Natural killer cell treated with Interleukin-12 subunit alpha and Interleukin-12 subunit beta and Interleukin-15 and Interleukin-18, amount 100 ng/mL, for 72 hours (primary cell): ENCODE results near the gene CXCL12. TPM values are rescaled to one million over a fixed set of nuclear protein-coding genes. Genes with fewer than 3 reads are reported as not detected.

ENCODE experiments used
- ATAC-seq, 2 donors: fragments of 150-1000 bp; cut with Tn5 transposase in 1 of 2; sonication (Bioruptor Pico), chemical (Tn5 transposase) in 1 of 2; 2 replicates each; pipeline ENCODE4 v1.10.0; 2021
- DNase-seq: peaks from one replicate; pipeline ENCODE4 v3.0.0; 2022; ENCODE audit warnings: low spot score
- H3K27ac Mint-ChIP-seq, 2 donors: 1 replicate in 1 of 2; 2 replicates in 1 of 2; pipeline ENCODE4 v1.8.0; 2022; ENCODE audit warnings: mixed read lengths in 2 of 2, mild to moderate bottlenecking in 1 of 2, moderate library complexity in 1 of 2
- H3K27me3 Mint-ChIP-seq, 2 donors: 1 replicate in 1 of 2; 2 replicates in 1 of 2; pipeline ENCODE4 v1.8.0; 2022; ENCODE audit warnings: mixed read lengths in 2 of 2
- H3K36me3 Mint-ChIP-seq: one replicate; pipeline ENCODE4 v1.8.0; 2022; ENCODE audit warnings: mixed read lengths
- H3K4me1 Mint-ChIP-seq, 2 donors: 1 replicate in 1 of 2; 2 replicates in 1 of 2; pipeline ENCODE4 v1.8.0; 2022; ENCODE audit warnings: low read depth in 2 of 2, mixed read lengths in 2 of 2, mild to moderate bottlenecking in 1 of 2
- H3K4me3 Mint-ChIP-seq: one replicate; pipeline ENCODE4 v1.8.0; 2022; ENCODE audit warnings: mixed read lengths
- H3K9me3 Mint-ChIP-seq: 2 replicates; pipeline ENCODE4 v1.8.0; 2022; ENCODE audit warnings: mixed read lengths
- total RNA-seq, 2 donors: library from RNA; stranded (reverse); gene quantifications; one replicate each; pipeline ENCODE4 v1.2.3, GENCODE V29; 2022

The CXCL12 gene
- total RNA-seq, 2 donors from 2014 or later = 2.0 TPM; not detected in 1

DNA sequence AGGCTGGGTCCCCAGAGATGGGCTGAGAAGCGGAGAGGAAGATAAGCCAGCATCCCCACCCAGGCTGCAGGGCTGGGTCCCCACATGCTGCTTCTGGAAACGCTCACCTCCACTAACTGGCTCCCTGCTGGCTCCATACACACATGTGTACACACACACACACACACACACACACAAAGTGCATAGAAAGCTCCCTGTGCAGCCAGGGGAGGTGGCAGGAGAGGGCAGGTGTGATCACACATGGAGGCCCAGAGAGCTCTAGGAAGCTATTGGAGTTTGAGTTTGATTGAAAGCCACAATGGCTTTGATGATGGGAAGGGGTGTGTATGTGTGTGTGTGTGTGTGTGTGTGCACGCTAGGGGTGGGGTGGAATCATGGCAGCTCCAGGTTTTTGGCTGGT lies 29.3 kb downstream of the CXCL12 start:
- H3K36me3 Mint-ChIP-seq = no peaks in the 10 kb centered on the region
- H3K4me3 Mint-ChIP-seq = no peak overlapping the region
- peaks cover 10 to 20% of the 10 kb centered on the region in 2 donors for H3K27me3 Mint-ChIP-seq
- no peaks in the 10 kb centered on the region for H3K9me3 Mint-ChIP-seq
- H3K27ac Mint-ChIP-seq = no peak overlapping the region
- H3K4me1 Mint-ChIP-seq = peaks cover 0 to 3% of the 10 kb centered on the region in 2 donors
- DNase-seq (no peak), ATAC-seq (no peak)

DNA sequence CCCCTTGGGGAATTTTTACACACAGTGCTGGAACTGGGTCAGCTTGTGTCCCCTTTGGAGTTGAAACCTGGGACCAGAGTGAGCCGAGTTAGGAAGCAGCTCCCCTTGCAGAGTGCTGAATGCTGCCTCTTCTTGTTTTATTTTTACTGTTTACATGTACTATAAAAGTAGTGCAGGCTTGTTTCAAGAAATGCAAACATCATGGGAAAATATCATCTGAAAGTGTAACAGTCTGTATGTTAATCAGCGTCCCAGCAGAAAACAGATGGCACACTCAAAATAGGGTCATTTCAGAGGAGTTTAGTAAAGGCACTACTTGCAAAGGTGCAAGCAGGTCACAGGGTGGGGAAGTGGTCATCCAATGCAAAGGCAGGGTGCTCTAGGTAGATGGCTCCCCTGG lies 30.1 kb downstream of the CXCL12 start:
- H3K27ac Mint-ChIP-seq = no peak overlapping the region
- H3K27me3 Mint-ChIP-seq = peaks cover 10 to 20% of the 10 kb centered on the region in 2 donors
- H3K4me3 Mint-ChIP-seq = no peak overlapping the region
- DNase-seq (no peak), ATAC-seq (no peak)
- H3K9me3 Mint-ChIP-seq = no peaks in the 10 kb centered on the region
- H3K36me3 Mint-ChIP-seq = no peaks in the 10 kb centered on the region
- peaks cover 0 to 3% of the 10 kb centered on the region in 2 donors for H3K4me1 Mint-ChIP-seq

DNA sequence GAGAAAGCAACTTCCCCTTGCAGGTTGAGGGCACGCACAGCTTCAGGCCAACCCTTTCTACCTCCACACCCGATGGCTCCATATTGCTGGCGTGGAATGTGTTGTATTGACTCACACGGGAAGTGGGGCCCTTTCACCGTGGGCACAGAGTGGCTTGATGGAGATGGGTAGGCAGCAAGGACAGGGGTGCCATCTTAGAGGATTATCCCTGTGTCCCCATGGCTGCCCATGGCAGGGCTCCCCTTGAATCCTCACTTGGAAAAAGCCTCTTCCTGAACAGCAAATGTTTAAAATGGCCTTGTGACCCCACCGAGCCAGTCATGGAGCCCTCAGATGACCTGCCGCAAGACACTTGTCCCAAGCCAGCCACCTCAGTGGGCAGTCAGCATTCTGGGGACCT lies 31.2 kb downstream of the CXCL12 start:
- no peak for DNase-seq
- Mint-ChIP-seq H3K27me3 (peaks cover 7 to 20% of the 10 kb centered on the region in 2 donors), H3K27ac (no peak overlapping the region), H3K36me3 (no peaks in the 10 kb centered on the region), H3K4me3 (no peak overlapping the region), H3K4me1 (peaks cover 0 to 3% of the 10 kb centered on the region in 2 donors), H3K9me3 (no peaks in the 10 kb centered on the region)
- ATAC-seq = no peak

DNA sequence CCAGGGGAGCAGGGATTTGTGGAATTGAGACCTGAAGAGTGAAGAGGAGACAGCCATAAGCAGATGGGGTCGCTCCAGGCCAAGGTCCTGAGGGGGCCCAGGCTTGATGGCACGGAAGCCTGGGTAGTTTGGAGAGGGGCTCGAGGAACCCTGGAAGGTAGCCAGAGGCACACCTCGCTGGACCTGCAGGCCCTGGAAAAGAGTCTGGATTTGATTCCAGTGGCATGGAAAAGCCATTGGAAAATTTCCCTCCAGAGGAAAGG lies 31.8 kb downstream of the CXCL12 start:
- DNase-seq (no peak), ATAC-seq (no peak)
- Mint-ChIP-seq H3K9me3 (no peaks in the 10 kb centered on the region), H3K27ac (no peak overlapping the region), H3K4me1 (peaks cover 0 to 3% of the 10 kb centered on the region in 2 donors), H3K36me3 (no peaks in the 10 kb centered on the region), H3K27me3 (peaks cover 5 to 16% of the 10 kb centered on the region in 2 donors), H3K4me3 (no peak overlapping the region)

DNA sequence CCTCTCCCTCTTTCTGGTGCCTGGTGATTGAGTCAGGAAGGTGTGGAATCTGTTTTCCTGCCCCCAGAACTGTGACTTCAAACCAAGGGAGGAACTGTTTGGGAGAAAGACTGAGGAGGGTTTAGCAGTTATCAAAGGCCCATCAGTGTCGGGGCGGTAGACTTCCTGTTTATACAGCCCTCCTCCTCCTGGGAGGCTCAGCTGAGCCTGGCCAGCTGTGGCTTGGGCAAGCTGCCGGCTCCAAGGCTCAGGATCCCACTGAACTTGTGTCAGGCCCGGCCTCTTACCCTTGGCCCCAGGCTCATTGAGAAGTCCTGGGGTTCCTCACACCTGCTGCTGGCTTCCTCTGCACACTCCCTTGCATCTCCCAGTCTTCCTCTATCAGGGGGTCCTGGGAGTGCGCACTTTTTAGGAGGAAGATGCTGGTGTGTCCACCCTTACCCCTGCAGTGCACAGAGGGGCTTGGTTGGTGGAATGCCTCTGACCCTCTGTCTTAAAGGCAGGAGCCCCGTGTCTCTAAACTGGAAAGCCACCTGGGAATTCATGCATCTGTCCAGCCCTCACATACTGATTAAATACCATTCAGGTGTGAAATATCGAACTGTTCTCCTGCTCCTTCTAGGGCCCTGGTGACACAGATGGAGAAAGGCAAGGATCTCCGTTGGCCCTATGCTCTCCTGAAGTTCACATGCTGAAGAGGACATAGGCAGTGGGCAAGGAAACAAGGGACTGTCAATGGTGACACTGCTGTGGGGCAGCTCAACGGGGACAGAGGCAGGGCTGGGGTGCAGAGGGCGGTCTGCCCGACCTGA lies 32.4 kb downstream of the CXCL12 start:
- peaks cover 0 to 3% of the 10 kb centered on the region in 2 donors for H3K4me1 Mint-ChIP-seq
- no peak overlapping the region for H3K4me3 Mint-ChIP-seq
- H3K9me3 Mint-ChIP-seq = no peaks in the 10 kb centered on the region
- no peaks in the 10 kb centered on the region for H3K36me3 Mint-ChIP-seq
- no peak overlapping the region for H3K27ac Mint-ChIP-seq
- DNase-seq (no peak), ATAC-seq (no peak)
- peaks cover 3 to 11% of the 10 kb centered on the region in 2 donors for H3K27me3 Mint-ChIP-seq

DNA sequence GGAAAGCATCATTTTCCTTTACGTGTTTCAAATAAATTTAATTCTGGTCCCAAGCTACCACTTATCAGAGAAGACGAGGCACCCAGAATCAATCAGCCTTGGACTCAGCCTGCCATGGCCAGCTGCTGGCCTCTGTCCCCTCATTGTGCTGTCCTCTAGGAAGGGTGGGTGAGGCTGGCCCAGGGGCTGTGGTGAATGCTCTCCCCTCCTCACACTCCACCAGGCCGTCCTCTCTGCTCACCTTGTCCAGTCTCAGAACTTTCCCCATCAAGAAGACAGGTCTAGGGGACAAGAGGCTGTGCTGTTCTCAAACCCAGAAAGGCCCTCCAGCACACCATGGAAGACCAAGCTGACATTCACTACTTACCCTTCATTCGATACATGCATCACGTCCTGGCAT lies 36.4 kb downstream of the CXCL12 start:
- no peak overlapping the region for H3K4me3 Mint-ChIP-seq
- H3K27ac Mint-ChIP-seq = no peak overlapping the region
- no peak for ATAC-seq
- DNase-seq = no peak
- peaks cover 0 to 3% of the 10 kb centered on the region in 2 donors for H3K4me1 Mint-ChIP-seq
- H3K9me3 Mint-ChIP-seq = no peaks in the 10 kb centered on the region
- peaks cover 6 to 22% of the 10 kb centered on the region in 2 donors for H3K27me3 Mint-ChIP-seq
- H3K36me3 Mint-ChIP-seq = no peaks in the 10 kb centered on the region

DNA sequence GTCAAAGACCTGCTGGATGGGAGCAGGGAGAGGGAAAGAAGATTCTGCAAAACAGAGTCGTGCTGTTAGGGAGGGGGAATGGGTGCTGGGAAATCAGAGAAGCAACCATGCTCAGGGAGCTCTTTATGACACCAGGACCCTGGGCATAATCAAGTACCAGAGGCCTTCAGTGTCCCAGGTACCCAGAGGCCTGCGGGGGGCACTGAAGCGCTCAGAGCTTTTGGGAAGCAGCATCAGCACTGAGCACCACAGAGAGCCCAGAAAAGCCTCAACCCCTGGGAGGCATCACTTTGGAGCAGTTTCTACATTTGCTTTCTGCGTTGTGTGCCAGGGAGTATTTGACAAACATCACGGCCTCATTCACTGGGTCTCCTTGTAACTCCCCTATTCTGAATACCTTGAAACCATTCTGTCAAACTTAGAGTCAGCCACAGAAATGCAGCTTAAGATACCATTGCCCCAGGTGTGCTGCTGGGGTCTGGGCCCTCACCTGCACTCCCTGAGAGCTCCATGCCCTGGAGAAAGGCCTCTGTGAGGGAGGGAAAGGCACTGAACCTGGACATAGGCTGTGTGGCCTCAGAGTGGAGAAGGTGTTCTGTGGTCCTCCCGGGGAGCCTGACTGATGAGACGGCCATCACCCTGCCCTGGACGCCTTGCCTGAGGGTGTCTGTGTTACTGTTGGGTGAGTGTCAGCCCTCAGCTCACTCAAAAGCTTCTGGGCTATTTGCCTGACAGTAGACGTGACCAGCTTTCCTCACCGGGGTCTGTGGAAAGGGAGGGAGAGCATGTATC lies 37.1 kb downstream of the CXCL12 start:
- Mint-ChIP-seq H3K4me3 (no peak overlapping the region), H3K27ac (no peak overlapping the region), H3K9me3 (no peaks in the 10 kb centered on the region), H3K4me1 (peaks cover 0 to 3% of the 10 kb centered on the region in 2 donors), H3K36me3 (no peaks in the 10 kb centered on the region), H3K27me3 (peaks cover 7 to 24% of the 10 kb centered on the region in 2 donors)
- ATAC-seq = no peak
- no peak for DNase-seq

DNA sequence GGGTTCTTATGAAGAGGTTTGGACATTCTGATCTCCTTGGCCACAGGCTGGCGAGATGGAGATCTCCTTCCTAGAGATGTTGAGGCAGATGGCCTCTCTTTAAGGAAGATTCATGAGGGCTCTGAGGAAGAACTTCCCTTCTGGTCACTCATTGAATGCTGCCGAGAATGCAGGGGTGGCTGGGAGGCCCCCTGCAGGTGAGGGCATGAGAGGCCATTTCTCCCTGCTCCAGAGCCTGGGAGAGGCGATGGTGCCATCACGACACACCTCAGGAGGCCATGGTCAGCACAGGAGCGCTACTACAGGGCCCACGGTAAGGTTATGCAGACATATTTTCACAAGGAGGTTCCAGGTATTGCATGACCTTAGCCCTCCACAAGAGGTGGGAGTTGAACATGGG lies 40.2 kb downstream of the CXCL12 start:
- Mint-ChIP-seq H3K4me1 (no peaks in the 10 kb centered on the region), H3K36me3 (no peaks in the 10 kb centered on the region), H3K27ac (no peak overlapping the region), H3K4me3 (no peak overlapping the region), H3K27me3 (peaks cover 19% of the 10 kb centered on the region in 2 donors), H3K9me3 (no peaks in the 10 kb centered on the region)
- DNase-seq (no peak), ATAC-seq (no peak)

DNA sequence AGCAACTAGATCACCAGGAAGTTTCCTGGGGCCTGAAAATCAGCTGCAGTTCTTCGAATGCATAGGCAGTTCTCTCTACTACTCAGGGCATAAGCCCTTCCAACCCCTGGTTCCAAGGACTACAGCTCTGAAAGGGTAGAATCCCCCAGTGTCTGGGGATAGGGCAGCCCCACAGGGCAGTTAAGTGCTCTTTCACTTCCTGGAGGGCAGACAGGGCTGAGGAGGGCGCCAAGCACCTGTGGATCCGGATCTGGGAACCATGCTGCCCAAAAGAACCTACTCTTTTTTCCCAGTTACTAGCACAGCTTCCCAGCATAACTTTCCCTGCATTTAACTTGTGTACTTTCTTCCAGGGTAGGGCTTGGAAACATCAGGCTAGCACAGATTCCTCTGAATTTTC lies 41.1 kb downstream of the CXCL12 start:
- no peaks in the 10 kb centered on the region for H3K9me3 Mint-ChIP-seq
- H3K27ac Mint-ChIP-seq = no peak overlapping the region
- no peak overlapping the region for H3K4me3 Mint-ChIP-seq
- no peaks in the 10 kb centered on the region for H3K4me1 Mint-ChIP-seq
- peaks cover 19% of the 10 kb centered on the region in 2 donors for H3K27me3 Mint-ChIP-seq
- ATAC-seq = no peak
- no peaks in the 10 kb centered on the region for H3K36me3 Mint-ChIP-seq
- no peak for DNase-seq

DNA sequence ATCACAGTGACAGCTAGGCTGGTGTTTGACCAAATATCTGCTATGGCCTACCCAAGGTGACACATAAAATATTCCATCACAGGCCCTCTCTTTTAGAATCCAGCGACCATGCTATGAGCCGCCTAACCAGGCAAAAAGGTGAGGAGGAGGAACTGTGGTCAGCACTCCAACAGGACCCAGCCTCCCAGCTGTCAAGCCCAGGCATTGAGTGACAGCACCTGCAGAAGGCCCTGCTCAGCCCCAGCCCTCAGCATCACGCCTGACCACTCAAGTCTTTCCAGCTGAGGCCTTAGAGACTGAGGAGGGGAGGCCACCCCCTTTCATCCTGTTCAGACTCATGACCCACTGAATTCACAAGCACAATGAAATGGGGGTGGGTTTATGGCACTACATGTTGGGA lies 43.0 kb downstream of the CXCL12 start:
- ATAC-seq (no peak), DNase-seq (no peak)
- Mint-ChIP-seq H3K9me3 (no peaks in the 10 kb centered on the region), H3K36me3 (no peaks in the 10 kb centered on the region), H3K4me3 (no peak overlapping the region), H3K27me3 (peaks cover 19% of the 10 kb centered on the region in 2 donors), H3K27ac (no peak overlapping the region), H3K4me1 (no peaks in the 10 kb centered on the region)

DNA sequence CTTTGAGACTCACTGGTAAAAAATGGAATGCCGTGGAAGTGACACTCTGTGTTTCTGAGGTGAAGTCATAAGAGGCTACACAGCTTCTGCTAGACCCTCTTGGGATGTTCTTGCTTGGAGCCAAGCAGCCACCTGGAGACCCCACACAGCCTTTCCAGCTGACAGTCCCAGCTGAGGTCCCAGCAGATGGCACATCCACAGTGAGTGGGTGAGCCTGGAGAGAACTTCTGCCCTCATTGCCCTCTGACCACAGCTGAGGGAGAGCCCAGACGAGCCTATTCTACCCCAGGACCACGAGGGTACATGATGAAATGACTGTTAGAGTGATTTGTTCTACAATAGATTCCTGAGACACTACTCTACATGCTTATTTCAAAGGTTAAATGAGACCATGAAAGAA lies 44.3 kb downstream of the CXCL12 start:
- no peaks in the 10 kb centered on the region for H3K36me3 Mint-ChIP-seq
- no peak overlapping the region for H3K27ac Mint-ChIP-seq
- H3K9me3 Mint-ChIP-seq = no peaks in the 10 kb centered on the region
- H3K4me1 Mint-ChIP-seq = no peaks in the 10 kb centered on the region
- peaks cover 19% of the 10 kb centered on the region in 2 donors for H3K27me3 Mint-ChIP-seq
- DNase-seq (no peak), ATAC-seq (no peak)
- no peak overlapping the region for H3K4me3 Mint-ChIP-seq

DNA sequence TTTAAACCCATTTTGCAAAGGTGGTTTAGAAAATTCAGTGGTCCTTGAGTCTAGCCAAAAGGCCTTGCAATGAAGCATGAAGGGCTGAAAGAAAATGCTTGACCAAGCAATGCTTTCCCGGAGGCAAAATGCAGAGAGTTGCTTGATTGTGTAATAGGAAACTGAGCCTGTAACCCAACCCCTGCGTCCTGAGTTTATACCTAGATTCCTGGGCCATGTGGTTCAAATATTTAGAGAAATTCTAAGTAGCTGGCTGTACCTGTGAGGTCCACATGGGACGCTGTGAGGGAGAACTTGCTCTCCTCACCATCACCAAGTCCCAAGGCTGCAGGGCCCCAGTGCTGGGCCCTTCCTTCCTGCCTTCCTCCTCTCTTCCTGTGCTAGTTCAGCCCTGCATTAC lies 45.7 kb downstream of the CXCL12 start:
- no peaks in the 10 kb centered on the region for H3K9me3 Mint-ChIP-seq
- H3K4me1 Mint-ChIP-seq = no peaks in the 10 kb centered on the region
- DNase-seq = no peak
- no peak overlapping the region for H3K4me3 Mint-ChIP-seq
- H3K27me3 Mint-ChIP-seq = peaks cover 9 to 17% of the 10 kb centered on the region in 2 donors
- no peak for ATAC-seq
- H3K36me3 Mint-ChIP-seq = no peaks in the 10 kb centered on the region
- H3K27ac Mint-ChIP-seq = no peak overlapping the region

DNA sequence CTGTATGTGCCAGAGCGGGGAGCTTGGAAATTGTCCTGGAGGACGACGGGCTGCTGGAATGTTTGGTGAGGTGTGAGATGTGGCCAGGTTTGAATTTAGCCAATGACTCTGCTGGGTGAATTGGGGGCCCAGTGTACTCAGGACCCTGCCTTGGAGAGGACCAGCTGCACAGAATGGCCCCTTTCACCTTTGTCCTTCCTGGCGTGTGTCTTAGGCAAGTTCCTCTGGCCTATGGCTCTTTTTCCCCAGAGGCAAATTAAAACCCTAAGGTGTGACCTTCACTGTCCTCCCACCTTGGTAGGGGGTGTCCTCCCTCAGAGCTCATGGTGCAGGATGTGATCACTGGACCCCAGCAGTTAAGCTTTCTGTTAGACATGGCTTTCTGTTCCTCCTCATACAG lies 47.8 kb downstream of the CXCL12 start:
- H3K36me3 Mint-ChIP-seq = no peaks in the 10 kb centered on the region
- H3K4me3 Mint-ChIP-seq = no peak overlapping the region
- H3K9me3 Mint-ChIP-seq = no peaks in the 10 kb centered on the region
- no peaks in the 10 kb centered on the region for H3K4me1 Mint-ChIP-seq
- DNase-seq (no peak), ATAC-seq (no peak)
- peaks cover 6 to 12% of the 10 kb centered on the region in 2 donors for H3K27me3 Mint-ChIP-seq
- H3K27ac Mint-ChIP-seq = no peak overlapping the region

DNA sequence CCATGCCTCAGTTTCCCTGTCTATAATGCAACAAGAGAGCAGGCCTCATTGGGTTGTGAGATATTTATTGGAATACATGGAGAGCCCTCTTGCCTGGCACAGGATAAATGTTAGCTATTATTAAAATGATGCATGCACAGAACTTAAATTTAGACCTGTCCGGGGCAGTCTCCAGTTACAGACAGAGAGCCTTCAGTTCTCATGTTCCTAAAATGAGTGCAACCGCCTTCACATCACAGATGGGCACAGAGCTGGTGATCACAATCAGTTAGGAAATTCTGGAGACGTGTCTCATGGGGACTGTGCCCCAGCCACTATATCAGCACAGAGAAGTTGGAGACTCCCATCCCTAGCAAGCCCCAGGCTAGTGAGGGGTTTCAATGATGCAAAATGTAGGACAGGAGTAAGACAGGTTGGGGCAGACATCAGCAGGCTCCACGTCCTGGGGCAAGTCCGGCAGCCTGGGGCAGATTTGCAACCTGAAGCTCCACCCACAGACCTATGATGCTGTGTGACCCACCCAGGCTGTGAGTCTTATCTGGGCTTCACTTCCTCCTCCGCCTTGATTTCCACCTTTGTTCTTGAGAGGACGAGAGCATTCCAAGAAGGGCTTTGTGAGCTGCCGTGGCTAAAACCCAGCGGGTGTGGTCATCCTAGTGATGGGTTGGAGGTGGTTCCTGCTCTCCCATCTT lies 49.4 kb downstream of the CXCL12 start:
- no peak overlapping the region for H3K27ac Mint-ChIP-seq
- no peak for DNase-seq
- H3K4me3 Mint-ChIP-seq = no peak overlapping the region
- no peaks in the 10 kb centered on the region for H3K9me3 Mint-ChIP-seq
- ATAC-seq = no peak
- H3K4me1 Mint-ChIP-seq = no peaks in the 10 kb centered on the region
- peaks cover 6 to 10% of the 10 kb centered on the region in 2 donors for H3K27me3 Mint-ChIP-seq
- no peaks in the 10 kb centered on the region for H3K36me3 Mint-ChIP-seq
